Measurements from ENCODE around the gene FRY. TPM values are rescaled to one million over a fixed set of nuclear protein-coding genes. Genes with fewer than 3 reads are reported as not detected.

The FRY gene
- total RNA-seq, 2 experiments from 2014 or later, result 3.0 to 7.0 TPM

DNA sequence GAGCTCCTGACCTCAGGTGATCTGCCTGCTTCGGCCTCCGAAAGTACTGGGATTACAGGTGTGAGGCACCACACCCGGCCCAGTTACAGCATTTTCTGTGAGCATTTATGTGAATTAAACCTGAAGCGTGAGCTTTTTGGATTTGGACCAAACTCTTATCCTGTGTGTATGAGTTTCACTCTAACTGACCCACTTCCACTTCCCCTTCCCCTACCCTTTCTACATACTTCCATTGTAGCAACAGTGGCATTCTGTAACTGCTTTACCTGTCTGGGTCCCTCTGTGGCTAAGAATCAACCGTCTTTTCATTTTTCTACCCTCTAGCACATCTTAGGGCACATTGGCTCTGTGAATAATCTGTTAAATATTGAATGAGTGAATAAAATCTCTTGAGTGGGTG is 16.2 kb downstream of the FRY start:
- H3K36me3 ChIP-seq (ENCODE audit: insufficient read depth, low read length), result no peaks in the 10 kb centered on the region
- ChIA-PET POLR2A (interaction anchor here (0.7 to 1.6 kb wide), 3 partner anchors 10 to 22 kb away, joined by 4 to 8 read pairs (median 5); no protein-coding TSS in a partner anchor), CTCF (ENCODE audit: unreplicated experiment) (no interaction called here)
- H3K9me2 ChIP-seq (ENCODE audit: insufficient read depth, low read length), result no peaks in the 10 kb centered on the region
- TF ChIP-seq, protein P1, sequence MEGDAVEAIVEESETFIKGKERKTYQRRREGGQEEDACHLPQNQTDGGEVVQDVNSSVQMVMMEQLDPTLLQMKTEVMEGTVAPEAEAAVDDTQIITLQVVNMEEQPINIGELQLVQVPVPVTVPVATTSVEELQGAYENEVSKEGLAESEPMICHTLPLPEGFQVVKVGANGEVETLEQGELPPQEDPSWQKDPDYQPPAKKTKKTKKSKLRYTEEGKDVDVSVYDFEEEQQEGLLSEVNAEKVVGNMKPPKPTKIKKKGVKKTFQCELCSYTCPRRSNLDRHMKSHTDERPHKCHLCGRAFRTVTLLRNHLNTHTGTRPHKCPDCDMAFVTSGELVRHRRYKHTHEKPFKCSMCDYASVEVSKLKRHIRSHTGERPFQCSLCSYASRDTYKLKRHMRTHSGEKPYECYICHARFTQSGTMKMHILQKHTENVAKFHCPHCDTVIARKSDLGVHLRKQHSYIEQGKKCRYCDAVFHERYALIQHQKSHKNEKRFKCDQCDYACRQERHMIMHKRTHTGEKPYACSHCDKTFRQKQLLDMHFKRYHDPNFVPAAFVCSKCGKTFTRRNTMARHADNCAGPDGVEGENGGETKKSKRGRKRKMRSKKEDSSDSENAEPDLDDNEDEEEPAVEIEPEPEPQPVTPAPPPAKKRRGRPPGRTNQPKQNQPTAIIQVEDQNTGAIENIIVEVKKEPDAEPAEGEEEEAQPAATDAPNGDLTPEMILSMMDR (conservative IDR thresholded peaks at IDR 0.05; ENCODE audit: low read length), result no peak
- intact Hi-C loops (cut with micrococcal nuclease; ENCODE audit: unreplicated experiment), result loop anchor here (10.0 kb wide), 1 partner anchor 377 kb away; the partner anchor contains the start of gene N4BP2L1
- peaks cover 32% of the 10 kb centered on the region for H3K4me1 ChIP-seq (ENCODE audit: insufficient read depth, low read length, poor library complexity, severe bottlenecking)
- peak overlapping the region; percentile 51; the same call in 1 of the 2 replicates for H2AFZ ChIP-seq (ENCODE audit: low read length)
- H3K9me3 ChIP-seq (ENCODE audit: low read length), result no peaks in the 10 kb centered on the region
- H3K4me3 ChIP-seq (ENCODE audit: low read depth, low read length, poor library complexity, severe bottlenecking), result no peak overlapping the region
- no peaks in the 10 kb centered on the region for H3K79me2 ChIP-seq (ENCODE audit: insufficient read depth, low read depth, low read length)
- H3K4me2 ChIP-seq (ENCODE audit: low read length), result no peak overlapping the region
- DNase-seq (ENCODE audit: low spot score), result no peak
- BruUV-seq (replicated peaks), result no TSS peak
- H3K27ac ChIP-seq (ENCODE audit: low read depth, low read length, poor library complexity, severe bottlenecking), result no peak overlapping the region
- H4K20me1 ChIP-seq (ENCODE audit: insufficient read depth, low read length), result no peaks in the 10 kb centered on the region

DNA sequence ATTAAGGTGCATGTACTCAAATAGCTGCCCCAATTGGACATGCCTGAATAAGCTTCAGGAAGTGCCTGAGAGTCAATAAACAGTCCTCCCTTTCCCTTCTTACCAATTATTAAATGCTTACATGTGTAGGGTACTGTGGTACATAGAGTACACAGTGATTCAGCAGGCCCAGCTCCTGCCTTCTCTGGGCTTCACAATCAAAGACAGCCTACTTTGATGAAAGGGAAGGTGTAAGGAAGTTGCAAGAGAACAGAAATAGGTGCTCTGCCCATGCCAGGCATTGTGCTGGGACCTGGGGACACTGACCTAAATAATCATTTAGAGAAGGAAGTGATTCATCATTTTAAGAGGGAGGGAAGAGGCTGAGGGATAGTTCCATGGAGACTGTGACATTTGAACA is 17.2 kb downstream of the FRY start:
- no peak for TF ChIP-seq EZH2phosphoT487 (IDR thresholded peaks at IDR 0.05; ENCODE audit: borderline replicate concordance, low read depth, low read length)
- TF ChIP-seq, protein P1 (conservative IDR thresholded peaks at IDR 0.05; ENCODE audit: low read length), result no peak
- 0 out of 2 replicates have a peak overlapping the region, but pooled peaks have one; percentile 21 for H3K4me2 ChIP-seq (ENCODE audit: low read length)
- no peaks in the 10 kb centered on the region for H4K20me1 ChIP-seq (ENCODE audit: insufficient read depth, low read length)
- no peaks in the 10 kb centered on the region for H3K79me2 ChIP-seq (ENCODE audit: insufficient read depth, low read depth, low read length)
- H3K36me3 ChIP-seq (ENCODE audit: insufficient read depth, low read length), result no peaks in the 10 kb centered on the region
- H3K4me1 ChIP-seq (ENCODE audit: insufficient read depth, low read length, poor library complexity, severe bottlenecking), result peaks cover 32% of the 10 kb centered on the region
- H3K4me3 ChIP-seq (ENCODE audit: low read depth, low read length, poor library complexity, severe bottlenecking), result no peak overlapping the region
- DNase-seq (ENCODE audit: low spot score), result no peak
- intact Hi-C loops (cut with micrococcal nuclease; ENCODE audit: unreplicated experiment), result loop anchor here (10.0 kb wide), 1 partner anchor 376 kb away; the partner anchor contains the start of gene N4BP2L1
- no peak overlapping the region for H3K27ac ChIP-seq (ENCODE audit: low read depth, low read length, poor library complexity, severe bottlenecking)
- no TSS peak for BruUV-seq (replicated peaks)
- ChIA-PET POLR2A (no interaction called here), CTCF (ENCODE audit: unreplicated experiment) (no interaction called here)
- no peak overlapping the region; the same call in 1 of the 2 replicates for H2AFZ ChIP-seq (ENCODE audit: low read length)
- H3K9me2 ChIP-seq (ENCODE audit: insufficient read depth, low read length), result no peaks in the 10 kb centered on the region
- no peaks in the 10 kb centered on the region for H3K9me3 ChIP-seq (ENCODE audit: low read length)

- no peak for DNase-seq (ENCODE audit: low spot score)
- H3K36me3 ChIP-seq (ENCODE audit: insufficient read depth, low read length), result no peaks in the 10 kb centered on the region
- H4K20me1 ChIP-seq (ENCODE audit: insufficient read depth, low read length), result no peaks in the 10 kb centered on the region
- no peak overlapping the region for H3K27ac ChIP-seq (ENCODE audit: low read depth, low read length, poor library complexity, severe bottlenecking)
- no peaks in the 10 kb centered on the region for H3K79me2 ChIP-seq (ENCODE audit: insufficient read depth, low read depth, low read length)
- H3K9me2 ChIP-seq (ENCODE audit: insufficient read depth, low read length), result no peaks in the 10 kb centered on the region
- no peak overlapping the region for H2AFZ ChIP-seq (ENCODE audit: low read length)
- intact Hi-C loops (cut with micrococcal nuclease; ENCODE audit: unreplicated experiment), result no loop called here
- H3K4me1 ChIP-seq (ENCODE audit: insufficient read depth, low read length, poor library complexity, severe bottlenecking), result peaks cover 27% of the 10 kb centered on the region
- H3K4me3 ChIP-seq (ENCODE audit: low read depth, low read length, poor library complexity, severe bottlenecking), result no peak overlapping the region
- H3K4me2 ChIP-seq (ENCODE audit: low read length), result no peak overlapping the region
- ChIA-PET POLR2A (interaction anchor here (1.0 kb wide), 1 partner anchor 11 kb away, joined by 3 read pairs; no protein-coding TSS in a partner anchor), CTCF (ENCODE audit: unreplicated experiment) (no interaction called here)
- no peaks in the 10 kb centered on the region for H3K9me3 ChIP-seq (ENCODE audit: low read length)
- no peak for TF ChIP-seq EZH2phosphoT487 (IDR thresholded peaks at IDR 0.05; ENCODE audit: borderline replicate concordance, low read depth, low read length)
- TF ChIP-seq, protein P1 (conservative IDR thresholded peaks at IDR 0.05; ENCODE audit: low read length), result no peak
- BruUV-seq (replicated peaks), result no TSS peak
Observed at GRCh38 chr13:32051156-32051555, 19.6 kb downstream of the FRY start.
